CD4-positive, alpha-beta T cell treated with Interleukin-4 for 1 hour (primary cell): ENCODE measurements around the gene MSMP.

Source experiments
- DNase-seq, 2 donors: peaks; one replicate each; pipeline ENCODE4 v3.0.0-alpha.2; 2020 to 2022

The MSMP gene

GRCh38 chr9:35741740-35742139 is 12.3 kb downstream of the MSMP start:
- peak in 1 of 2 donors; percentile 23 for DNase-seq

DNA sequence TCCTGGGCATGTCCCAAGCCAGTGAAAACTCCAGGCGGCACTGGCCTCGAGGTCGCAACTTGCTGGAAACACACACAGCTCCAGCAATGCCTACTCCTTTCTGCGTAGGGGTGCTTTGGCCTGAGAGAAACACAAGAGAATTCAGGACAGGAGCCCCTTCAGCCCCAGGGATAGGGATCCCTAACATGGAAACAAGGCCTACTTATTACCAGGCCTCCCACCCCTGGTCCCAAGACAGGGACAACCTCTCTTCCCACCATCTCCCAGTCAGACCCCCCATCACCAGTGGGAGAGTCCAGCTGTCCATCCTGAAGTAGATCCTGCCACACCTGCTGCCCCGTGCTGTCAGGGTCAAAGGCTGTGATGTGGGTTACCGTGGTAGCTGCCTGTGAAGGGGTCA is 13.8 kb downstream of the MSMP start:
- no peak for DNase-seq

DNA sequence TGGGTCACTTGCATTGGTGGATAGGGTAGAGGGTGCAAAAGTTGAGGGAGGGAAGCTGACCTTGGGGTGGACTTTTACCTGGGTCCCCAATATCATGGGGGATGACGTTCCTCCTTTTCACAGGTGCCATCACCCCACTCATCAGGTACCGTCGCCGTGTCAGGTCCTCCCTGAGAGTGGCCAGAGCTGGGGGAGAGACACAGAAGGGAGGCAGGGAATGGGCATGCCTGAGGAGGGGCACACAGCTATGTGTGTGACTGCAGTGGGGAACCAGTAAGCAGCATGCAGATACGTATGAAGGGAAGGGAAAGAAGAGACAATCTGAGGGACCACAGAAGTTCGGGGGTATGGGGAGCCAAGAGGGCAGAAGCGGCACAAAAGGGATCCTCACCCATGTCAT is 15.2 kb downstream of the MSMP start:
- no peak for DNase-seq

GRCh38 chr9:35738186-35738585 is 15.9 kb downstream of the MSMP start:
- DNase-seq = no peak

- DNase-seq = no peak
Measured at GRCh38 chr9:35737143-35737542, 16.9 kb downstream of the MSMP start.

GRCh38 chr9:35736201-35736633 is 17.9 kb downstream of the MSMP start:
- peak; percentile 77 to 82 for DNase-seq

GRCh38 chr9:35734096-35734495 is 20.0 kb downstream of the MSMP start:
- DNase-seq = no peak

- DNase-seq = peak; percentile 17 to 43
Measured at GRCh38 chr9:35732800-35733541, 21.1 kb downstream of the MSMP start.

- DNase-seq = peak; percentile 98 to 99
Measured at GRCh38 chr9:35732185-35732799, 21.8 kb downstream of the MSMP start, which contains the start of the genes CREB3 and TLN1. Gene CREB3, plus strand, starts transcription at chr9:35732666. Its CDS starts 107 bp downstream, at chr9:35732773. Gene TLN1, minus strand, starts transcription at chr9:35732195. Its CDS starts 6,501 bp downstream, at chr9:35725694.

DNA sequence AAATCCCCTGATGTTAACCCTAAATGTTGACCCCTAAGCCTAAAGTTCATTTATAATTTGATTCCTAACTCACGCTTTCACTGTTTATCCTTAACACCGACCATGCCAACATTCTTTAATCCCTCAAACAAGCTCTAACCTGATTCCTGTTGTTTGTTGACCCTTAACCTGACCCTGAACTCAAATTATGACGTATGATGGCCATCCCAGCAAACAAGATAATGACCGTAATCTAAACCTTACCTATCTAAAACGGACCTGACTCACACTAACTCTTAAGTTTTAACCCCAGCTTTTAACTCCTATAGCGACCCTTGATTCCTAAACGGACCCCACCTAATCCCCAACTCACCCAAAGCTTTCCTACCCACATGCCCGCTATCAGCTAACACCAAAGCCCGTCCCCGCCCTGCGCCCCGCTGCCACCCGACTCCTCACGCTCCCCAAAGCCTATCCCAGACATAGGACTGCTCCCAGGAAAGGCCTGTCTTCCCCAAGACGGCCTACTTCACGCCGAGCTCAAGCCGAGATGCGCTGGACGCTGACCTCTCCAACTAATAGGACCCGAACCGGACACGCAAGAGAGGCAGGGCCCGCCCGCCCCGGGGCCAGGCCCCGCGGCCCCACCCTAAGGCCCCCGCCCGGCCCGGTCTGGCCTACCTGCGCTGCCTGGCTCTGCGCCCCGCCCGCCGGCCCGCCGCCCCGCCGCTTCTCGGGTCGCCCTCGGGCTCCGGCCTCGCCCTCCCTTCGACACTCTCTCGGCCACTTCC is 22.5 kb downstream of the MSMP start:
- no peak for DNase-seq

- DNase-seq = no peak
Measured at GRCh38 chr9:35730486-35730854, 23.6 kb downstream of the MSMP start.

GRCh38 chr9:35729700-35730485 is 24.2 kb downstream of the MSMP start:
- DNase-seq = peak; percentile 60 to 63

DNA sequence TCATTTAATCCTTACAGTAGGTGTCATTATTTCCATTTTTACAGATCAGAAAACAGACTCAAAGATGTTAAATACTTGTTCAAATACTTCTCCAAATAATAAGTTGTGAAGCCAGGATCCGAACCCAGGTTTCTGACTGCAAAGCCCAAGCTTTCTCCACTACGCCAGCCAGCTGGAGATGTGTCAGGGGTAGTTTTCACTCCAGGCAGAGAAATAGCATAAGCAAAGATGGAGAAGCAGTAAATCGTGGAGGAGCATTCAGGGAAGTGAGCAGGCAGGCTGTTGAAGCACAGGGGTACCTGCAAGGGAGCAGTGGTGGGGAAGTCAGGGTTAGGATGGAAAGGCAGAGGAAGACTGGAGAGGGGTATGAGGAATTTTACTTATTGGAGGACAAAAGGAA is 25.0 kb downstream of the MSMP start:
- no peak for DNase-seq

DNA sequence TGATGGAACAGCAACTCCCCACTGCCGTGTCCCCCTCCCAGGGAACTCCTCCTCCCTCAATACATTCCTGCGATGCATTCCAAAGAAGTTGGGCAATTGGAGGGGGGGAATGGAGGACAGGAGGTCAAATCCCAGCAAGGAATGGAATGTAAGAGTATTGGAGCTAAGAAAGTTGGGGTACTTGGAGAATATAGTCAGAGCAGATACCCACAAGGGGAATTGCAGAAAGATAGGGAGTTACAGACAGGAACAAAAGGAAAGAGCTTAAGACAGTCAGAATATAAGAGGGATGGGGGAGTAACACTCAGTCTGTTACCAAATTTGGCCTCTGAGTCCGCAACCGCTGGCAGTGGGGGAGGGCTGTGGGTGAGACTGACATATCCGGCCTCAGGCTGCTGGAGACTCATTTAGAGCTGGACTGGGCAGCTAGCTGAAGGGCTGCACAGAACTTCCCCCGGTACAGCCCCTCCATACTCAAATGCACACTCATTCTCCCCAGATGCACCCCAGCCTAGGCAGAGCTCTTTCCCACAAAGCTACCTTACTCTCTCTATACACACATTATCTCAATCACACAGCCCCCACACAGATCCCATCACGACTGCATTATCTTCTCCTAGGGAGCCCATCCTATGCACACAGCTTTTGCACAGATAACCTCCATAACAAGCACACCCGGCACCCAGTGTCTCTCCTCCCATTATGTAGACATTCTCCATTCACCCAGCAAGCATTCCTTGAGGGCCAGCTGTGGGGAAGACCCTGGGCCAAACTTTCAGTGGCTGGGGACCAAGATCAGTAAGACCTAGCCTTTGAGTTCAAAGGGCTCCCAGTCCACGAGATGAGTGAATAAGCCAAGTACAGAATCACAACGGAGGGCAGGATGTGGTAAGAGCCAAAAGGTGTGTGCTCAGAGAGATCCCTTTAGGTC is 25.8 kb downstream of the MSMP start:
- DNase-seq = peak; percentile 35 to 50

DNA sequence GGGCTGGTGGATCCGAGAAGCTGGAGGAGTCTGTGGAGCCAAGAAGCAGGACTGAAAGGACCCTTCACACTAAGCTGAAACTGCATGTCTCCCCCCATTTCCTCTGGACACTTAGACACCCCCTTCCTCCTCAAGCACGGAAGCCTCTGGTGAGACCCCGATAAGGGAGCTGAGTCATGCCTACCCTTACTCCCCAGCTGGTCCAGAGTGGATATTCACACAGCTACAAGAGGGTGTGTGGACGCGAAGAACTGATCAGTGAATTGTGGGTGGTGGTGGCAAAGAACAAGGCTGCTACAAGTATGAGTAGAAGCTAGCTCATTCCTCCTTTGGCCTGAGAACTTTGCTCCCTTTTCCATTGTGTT is 26.4 kb downstream of the MSMP start:
- no peak for DNase-seq

DNA sequence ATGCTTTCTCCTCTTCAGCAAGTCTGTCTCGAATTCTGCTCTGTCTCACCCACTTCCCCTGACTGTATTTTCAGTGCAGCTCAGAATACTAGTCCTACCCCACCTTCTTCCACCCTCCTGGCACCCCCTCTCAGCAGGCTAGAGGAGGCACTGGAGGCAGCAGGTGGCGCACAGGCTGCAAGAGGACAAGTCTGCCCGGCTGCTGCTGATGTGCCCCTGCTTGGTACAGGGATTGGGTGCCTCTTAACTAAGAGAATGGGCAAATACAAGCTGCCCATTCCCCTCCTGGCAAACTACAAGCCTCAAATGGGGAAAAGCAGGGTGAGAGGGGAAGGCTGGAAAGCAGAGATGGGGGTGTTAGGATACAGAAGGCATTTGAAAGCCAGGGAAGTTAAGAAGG is 27.1 kb downstream of the MSMP start:
- DNase-seq = peak; percentile 35 to 63

GRCh38 chr9:35725362-35725761 is 28.7 kb downstream of the MSMP start:
- no peak for DNase-seq

- DNase-seq = no peak
Measured at GRCh38 chr9:35723908-35724307, 30.2 kb downstream of the MSMP start.

DNA sequence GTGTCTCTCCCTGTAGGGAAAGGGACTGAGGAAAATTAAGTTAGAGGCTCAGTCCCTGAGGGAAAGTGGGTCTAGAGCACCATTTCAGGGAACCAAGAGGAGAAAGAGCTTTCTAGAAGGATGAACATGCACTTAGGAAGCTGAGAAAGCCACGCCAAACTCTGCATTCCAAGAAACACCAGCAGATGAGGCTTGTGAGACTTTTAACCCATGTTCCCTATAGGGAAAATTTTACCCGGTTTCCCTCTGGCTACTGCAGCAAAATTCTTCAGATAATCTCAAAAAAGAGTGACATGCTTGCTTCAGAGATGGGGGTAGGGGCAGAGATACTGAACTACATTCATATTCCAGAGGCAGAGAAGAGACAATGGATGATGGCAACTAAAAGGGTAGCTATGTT is 30.6 kb downstream of the MSMP start:
- DNase-seq = no peak

- no peak for DNase-seq
Measured at GRCh38 chr9:35719546-35719945, 34.5 kb downstream of the MSMP start.

GRCh38 chr9:35718721-35719511 is 35.2 kb downstream of the MSMP start:
- DNase-seq = peak in 1 of 2 donors; percentile 62
